OCI-LY1 (cell line): ENCODE data around the gene ELFN1.

Experiments
- H2AFZ ChIP-seq: fragments of 200-600 bp; sonication (generic), shearing (Covaris generic); 2 replicates; pipeline ENCODE4 v1.6.0; 2014; ENCODE audit warnings: antibody characterized with exemption, mild to moderate bottlenecking, low read length
- H3F3A ChIP-seq: fragments of 200-600 bp; sonication (generic), shearing (Covaris generic); 2 replicates; pipeline ENCODE4 v1.6.0; 2014; ENCODE audit warnings: mild to moderate bottlenecking, antibody characterized with exemption, low read length, moderate library complexity; ENCODE audit not compliant: insufficient read depth
- H3K27ac ChIP-seq: fragments of 200-600 bp; sonication (generic); 2 replicates; pipeline ENCODE4 v1.5.1; 2014; ENCODE audit warnings: low read length, mixed run types, mild to moderate bottlenecking, low read depth; ENCODE audit not compliant: poor library complexity, severe bottlenecking
- H3K27me3 ChIP-seq: fragments of 200-600 bp; sonication (generic); 2 replicates; pipeline ENCODE4 v1.6.0; 2014; ENCODE audit warnings: antibody characterized with exemption, mild to moderate bottlenecking, low read length, moderate library complexity; ENCODE audit not compliant: insufficient read depth
- H3K36me3 ChIP-seq: fragments of 200-600 bp; sonication (generic); 2 replicates; pipeline ENCODE4 v1.6.1; 2014; ENCODE audit warnings: mild to moderate bottlenecking, antibody characterized with exemption, low read length, moderate library complexity, mixed read lengths; ENCODE audit not compliant: insufficient read depth
- H3K4me1 ChIP-seq: fragments of 200-600 bp; sonication (generic); 2 replicates; pipeline ENCODE4 v1.5.1; 2014; ENCODE audit warnings: mild to moderate bottlenecking, low read length, moderate library complexity; ENCODE audit not compliant: insufficient read depth, severe bottlenecking
- H3K4me2 ChIP-seq: fragments of 200-600 bp; sonication (generic), shearing (Covaris generic); 2 replicates; pipeline ENCODE4 v1.6.1; 2014; ENCODE audit warnings: low read length
- H3K4me3 ChIP-seq: fragments of 200-600 bp; sonication (generic); 2 replicates; pipeline ENCODE4 v1.5.1; 2014; ENCODE audit warnings: low read length, low read depth, mild to moderate bottlenecking, mixed read lengths; ENCODE audit not compliant: poor library complexity, severe bottlenecking
- H3K79me2 ChIP-seq: fragments of 200-600 bp; shearing (Covaris generic); 2 replicates; pipeline ENCODE4 v1.6.1; 2016; ENCODE audit warnings: mixed run types, low read length, mixed read lengths; ENCODE audit not compliant: insufficient read depth
- H3K9ac ChIP-seq: fragments of 200-600 bp; sonication (generic), shearing (Covaris generic); 2 replicates; pipeline ENCODE4 v1.6.1; 2014; ENCODE audit warnings: mild to moderate bottlenecking, low read length, mixed read lengths
- H3K9me2 ChIP-seq: fragments of 200-600 bp; sonication (generic), shearing (Covaris generic); 2 replicates; pipeline ENCODE4 v1.6.1; 2014; ENCODE audit warnings: low read depth, mild to moderate bottlenecking, low read length, mixed read lengths
- H3K9me3 ChIP-seq: fragments of 200-600 bp; shearing (Covaris generic); 2 replicates; pipeline ENCODE4 v1.6.1; 2014; ENCODE audit warnings: low read length, mixed read lengths
- H4K20me1 ChIP-seq: fragments of 200-600 bp; sonication (generic), shearing (Covaris generic); 2 replicates; pipeline ENCODE4 v1.6.0; 2016; ENCODE audit warnings: mild to moderate bottlenecking, low read length; ENCODE audit not compliant: insufficient read depth
- EZH2 ChIP-seq: fragments of 200-600 bp; sonication (generic), shearing (Covaris generic); IDR thresholded peaks from 2 replicates; pipeline ENCODE4 v1.8.0; 2017; ENCODE audit warnings: borderline replicate concordance, mixed run types, mild to moderate bottlenecking, antibody characterized with exemption, low read length, moderate library complexity, mixed read lengths
- TF ChIP-seq, protein P1 (sequence below): fragments of 200-600 bp; sonication (generic), shearing (Covaris generic); IDR thresholded peaks from 2 replicates; pipeline ENCODE4 v1.5.1; 2017; ENCODE audit warnings: mild to moderate bottlenecking, antibody characterized with exemption, low read length, moderate library complexity, mixed read lengths

ELFN1 gene

DNA sequence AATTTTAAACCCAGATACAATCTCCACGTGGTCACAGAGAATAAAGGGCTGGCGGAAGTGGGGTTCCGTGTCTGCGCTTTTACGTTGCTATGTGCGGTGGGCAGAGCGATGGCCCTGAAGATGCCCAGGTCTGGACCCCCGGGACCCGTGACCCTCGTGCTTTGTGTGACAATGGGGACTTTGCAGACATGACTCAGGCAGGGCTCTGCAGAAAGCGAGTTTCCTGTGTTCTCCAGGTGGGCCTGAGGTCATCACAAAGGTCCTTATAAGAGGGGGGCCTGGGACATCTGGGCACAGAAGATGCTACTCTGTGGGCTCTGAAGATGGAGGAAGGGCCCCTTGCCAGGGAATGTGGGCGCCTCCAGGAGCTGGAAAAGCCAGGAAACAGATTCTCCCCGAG lies 95.3 kb downstream of the ELFN1 start:
- Histone ChIP-seq H3K4me2 (no peak overlapping the region), H3K4me3 (no peak overlapping the region), H3K36me3 (no peaks in the 10 kb centered on the region), H3F3A (no peaks in the 10 kb centered on the region), H3K79me2 (no peaks in the 10 kb centered on the region), H3K4me1 (no peaks in the 10 kb centered on the region), H2AFZ (no peak overlapping the region), H3K9me3 (no peaks in the 10 kb centered on the region), H3K27me3 (peaks cover 7% of the 10 kb centered on the region; the same call in 1 of the 2 replicates), H3K27ac (no peak overlapping the region), H4K20me1 (no peaks in the 10 kb centered on the region), H3K9ac (no peak overlapping the region), H3K9me2 (no peaks in the 10 kb centered on the region)
- TF ChIP-seq EZH2 = no peak
- TF ChIP-seq, protein P1, sequence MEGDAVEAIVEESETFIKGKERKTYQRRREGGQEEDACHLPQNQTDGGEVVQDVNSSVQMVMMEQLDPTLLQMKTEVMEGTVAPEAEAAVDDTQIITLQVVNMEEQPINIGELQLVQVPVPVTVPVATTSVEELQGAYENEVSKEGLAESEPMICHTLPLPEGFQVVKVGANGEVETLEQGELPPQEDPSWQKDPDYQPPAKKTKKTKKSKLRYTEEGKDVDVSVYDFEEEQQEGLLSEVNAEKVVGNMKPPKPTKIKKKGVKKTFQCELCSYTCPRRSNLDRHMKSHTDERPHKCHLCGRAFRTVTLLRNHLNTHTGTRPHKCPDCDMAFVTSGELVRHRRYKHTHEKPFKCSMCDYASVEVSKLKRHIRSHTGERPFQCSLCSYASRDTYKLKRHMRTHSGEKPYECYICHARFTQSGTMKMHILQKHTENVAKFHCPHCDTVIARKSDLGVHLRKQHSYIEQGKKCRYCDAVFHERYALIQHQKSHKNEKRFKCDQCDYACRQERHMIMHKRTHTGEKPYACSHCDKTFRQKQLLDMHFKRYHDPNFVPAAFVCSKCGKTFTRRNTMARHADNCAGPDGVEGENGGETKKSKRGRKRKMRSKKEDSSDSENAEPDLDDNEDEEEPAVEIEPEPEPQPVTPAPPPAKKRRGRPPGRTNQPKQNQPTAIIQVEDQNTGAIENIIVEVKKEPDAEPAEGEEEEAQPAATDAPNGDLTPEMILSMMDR = no peak

DNA sequence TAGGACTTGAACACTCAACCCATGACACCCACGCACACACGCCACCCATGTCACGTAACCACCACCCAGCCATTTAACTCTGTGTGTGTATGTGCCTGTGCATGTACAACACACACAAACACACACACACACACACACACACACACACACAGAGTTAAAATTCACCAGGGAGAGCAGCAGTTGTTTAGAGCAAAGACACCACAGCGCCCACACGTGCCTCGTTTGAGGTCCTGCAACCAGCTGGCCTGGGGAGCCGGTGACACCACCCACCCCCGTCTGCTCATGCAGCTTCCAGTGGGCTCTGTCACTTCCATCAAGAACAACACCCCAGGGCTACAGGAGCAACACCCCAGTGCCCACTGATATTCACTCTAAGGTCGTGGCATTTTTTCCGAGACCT lies 97.4 kb downstream of the ELFN1 start:
- no peaks in the 10 kb centered on the region for H3F3A ChIP-seq
- H3K4me3 ChIP-seq = no peak overlapping the region
- no peaks in the 10 kb centered on the region for H3K36me3 ChIP-seq
- TF ChIP-seq EZH2 = no peak
- TF ChIP-seq, protein P1 = peak; percentile 22; the same call in 1 of the 2 replicates
- H3K9me3 ChIP-seq = no peaks in the 10 kb centered on the region
- no peaks in the 10 kb centered on the region for H3K9me2 ChIP-seq
- no peak overlapping the region for H2AFZ ChIP-seq
- no peak overlapping the region for H3K4me2 ChIP-seq
- no peaks in the 10 kb centered on the region for H3K4me1 ChIP-seq
- H3K27me3 ChIP-seq = peaks cover 7% of the 10 kb centered on the region; the same call in 1 of the 2 replicates
- H3K79me2 ChIP-seq = no peaks in the 10 kb centered on the region
- H3K9ac ChIP-seq = no peak overlapping the region
- H4K20me1 ChIP-seq = no peaks in the 10 kb centered on the region
- H3K27ac ChIP-seq = no peak overlapping the region

GRCh38 chr7:1768832-1769231 lies 98.8 kb downstream of the ELFN1 start:
- H3K36me3 ChIP-seq = no peaks in the 10 kb centered on the region
- no peak overlapping the region for H2AFZ ChIP-seq
- H3K4me2 ChIP-seq = no peak overlapping the region
- H3K9me3 ChIP-seq = no peaks in the 10 kb centered on the region
- H3F3A ChIP-seq = no peaks in the 10 kb centered on the region
- H3K27ac ChIP-seq = no peak overlapping the region
- H3K9me2 ChIP-seq = no peaks in the 10 kb centered on the region
- H3K79me2 ChIP-seq = no peaks in the 10 kb centered on the region
- H3K27me3 ChIP-seq = peaks cover 7% of the 10 kb centered on the region; the same call in 1 of the 2 replicates
- TF ChIP-seq, protein P1 = no peak
- TF ChIP-seq EZH2 = no peak
- no peak overlapping the region for H3K9ac ChIP-seq
- H3K4me3 ChIP-seq = no peak overlapping the region
- no peaks in the 10 kb centered on the region for H4K20me1 ChIP-seq
- H3K4me1 ChIP-seq = no peaks in the 10 kb centered on the region
